LoVo (cell line): Measurements from ENCODE around the gene MFSD1.
A peak's percentile ranks its signal among the peaks of the same experiment; 100 is the strongest.

Source experiments
- DNase-seq: peaks from one replicate; pipeline ENCODE4 v3.0.0-alpha.2; 2016; ENCODE audit warnings: low spot score

MFSD1 gene

DNA sequence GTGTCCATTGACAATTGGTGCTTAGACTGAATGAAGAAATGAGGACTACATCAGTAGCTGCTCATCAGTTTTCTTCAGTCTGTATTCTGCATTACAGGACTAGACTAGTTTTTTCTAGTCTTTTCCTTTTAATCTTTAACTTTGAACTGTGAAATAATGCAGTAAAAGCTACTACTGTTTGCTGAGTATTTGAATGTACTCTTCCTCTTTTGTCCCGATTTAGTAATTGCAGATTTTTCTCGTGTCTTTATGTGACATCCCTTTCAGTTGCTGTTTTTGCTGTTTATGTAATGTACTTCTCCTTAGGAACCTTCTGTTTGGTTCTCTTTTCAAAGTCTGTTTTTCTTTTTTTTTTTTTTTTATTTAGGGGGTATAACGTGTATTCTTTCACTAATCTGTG, 17.4 kb downstream of the MFSD1 start:
- DNase-seq = no peak

DNA sequence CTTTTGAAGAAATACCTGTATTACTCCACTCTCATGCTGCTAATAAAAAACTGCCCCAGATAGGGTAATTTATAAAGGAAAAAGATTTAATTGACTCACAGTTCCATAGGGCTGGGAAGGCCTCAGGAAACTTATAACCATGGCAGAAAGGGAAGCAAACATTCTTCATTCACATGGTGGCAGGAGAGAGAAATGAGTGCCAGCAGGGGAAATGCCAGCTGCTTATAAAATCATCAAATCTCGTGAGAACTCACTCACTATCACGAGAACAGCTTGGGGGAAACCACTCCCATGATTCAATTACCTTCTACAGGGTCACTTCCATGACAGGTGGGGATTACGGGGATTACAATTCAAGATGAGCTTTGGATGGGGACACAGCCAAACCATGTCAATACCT, 18.7 kb downstream of the MFSD1 start:
- no peak for DNase-seq

DNA sequence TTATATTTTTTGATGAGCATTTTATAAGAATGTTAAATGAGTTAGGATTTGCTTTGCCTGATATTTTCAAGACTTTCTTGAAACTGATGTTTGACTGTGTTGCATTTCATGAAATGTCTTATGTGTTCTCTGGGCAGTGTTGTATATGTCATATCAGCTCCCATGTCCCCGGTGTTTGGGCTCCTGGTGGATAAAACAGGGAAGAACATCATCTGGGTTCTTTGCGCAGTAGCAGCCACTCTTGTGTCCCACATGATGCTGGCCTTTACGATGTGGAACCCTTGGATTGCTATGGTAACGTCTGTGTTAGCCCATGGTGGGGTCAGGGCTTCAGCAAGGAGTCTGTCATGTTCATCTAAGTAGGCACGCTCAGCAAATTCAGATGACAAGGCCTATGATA, 20.0 kb downstream of the MFSD1 start:
- DNase-seq = no peak

- DNase-seq = no peak
These were observed 21.6 kb downstream of the MFSD1 start for GRCh38 chr3:158823426-158823825.

DNA sequence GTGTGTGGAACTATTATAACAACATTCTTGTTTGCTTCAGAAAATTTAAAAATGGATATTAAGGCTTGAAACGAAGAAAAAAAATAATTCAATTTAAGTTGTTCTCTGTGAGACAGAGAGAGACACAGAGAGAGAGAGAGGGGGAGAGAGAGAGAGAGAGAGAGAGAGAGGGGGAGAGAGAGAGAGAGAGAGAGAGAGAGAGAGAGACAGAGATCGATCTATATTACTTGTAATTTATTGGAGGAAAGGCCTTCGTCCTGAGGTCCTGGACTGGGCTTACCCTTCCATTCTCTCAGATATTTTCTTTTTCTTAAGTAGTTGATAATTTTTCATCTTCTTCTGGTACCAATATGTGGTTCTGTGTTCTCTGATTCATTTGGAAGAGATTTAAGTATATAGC, 25.9 kb downstream of the MFSD1 start:
- no peak for DNase-seq

- DNase-seq = no peak
These were observed 28.5 kb downstream of the MFSD1 start for GRCh38 chr3:158830391-158830790.

DNA sequence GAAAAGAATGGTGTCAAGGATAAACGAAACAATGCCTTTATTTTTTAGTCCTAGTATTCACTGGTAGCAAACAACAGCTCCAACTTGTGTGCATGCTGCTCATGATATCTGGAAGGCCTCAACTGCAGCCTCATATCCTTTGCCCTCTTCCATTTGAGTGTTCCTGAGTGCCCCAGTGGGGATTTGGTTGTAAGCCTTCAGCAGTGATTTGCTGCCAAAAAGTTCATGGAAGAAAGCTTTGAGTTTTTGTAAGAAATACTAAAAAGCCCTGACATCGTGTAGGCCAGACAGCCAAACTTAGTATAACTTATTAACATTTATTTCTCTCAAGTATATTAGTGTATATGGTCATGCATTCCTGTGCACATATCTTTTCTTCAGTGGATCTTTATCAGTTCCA, 30.0 kb downstream of the MFSD1 start:
- no peak for DNase-seq

DNA sequence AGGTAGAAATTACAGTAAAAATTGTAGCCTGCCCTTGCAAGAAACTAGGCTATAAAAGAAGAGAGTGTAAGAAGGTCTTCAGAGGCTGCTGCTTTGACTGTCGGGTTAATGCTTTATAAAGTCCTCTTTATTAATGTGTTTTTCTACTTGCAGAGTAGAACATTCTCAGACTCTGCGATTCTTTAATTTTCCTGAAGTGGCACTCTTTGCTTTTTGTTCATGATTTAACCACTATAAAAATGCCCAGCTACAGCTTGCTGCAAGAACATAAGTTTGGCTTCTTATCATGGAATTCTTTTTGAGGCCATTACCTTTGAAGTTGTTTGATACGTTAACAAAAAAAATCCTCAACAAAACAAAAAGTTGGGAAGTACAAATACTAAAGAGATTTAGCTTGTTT, 33.8 kb downstream of the MFSD1 start:
- DNase-seq = no peak

- no peak for DNase-seq
These were observed 34.5 kb downstream of the MFSD1 start for GRCh38 chr3:158836312-158836711.

- no peak for DNase-seq
These were observed 35.4 kb downstream of the MFSD1 start for GRCh38 chr3:158837240-158837639.

DNA sequence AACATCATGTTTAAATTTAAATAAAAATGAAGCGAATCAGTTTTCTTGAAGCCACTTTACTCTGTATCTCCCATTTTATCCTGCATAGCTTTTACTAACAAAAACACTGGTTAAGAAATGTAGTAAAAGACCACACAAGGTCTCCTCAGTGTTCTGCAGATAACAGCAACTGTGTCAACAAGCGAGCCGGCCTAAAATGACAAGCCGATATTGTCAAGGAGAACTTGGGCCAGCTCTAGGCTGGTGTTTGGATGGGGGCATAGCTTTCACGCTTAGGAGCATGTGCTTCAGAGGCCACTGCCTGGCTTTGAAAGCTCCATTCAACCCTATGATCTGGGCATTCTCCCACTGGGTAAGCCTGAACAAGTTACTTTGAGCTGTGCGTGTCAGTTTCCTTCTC, 38.1 kb downstream of the MFSD1 start:
- no peak for DNase-seq

DNA sequence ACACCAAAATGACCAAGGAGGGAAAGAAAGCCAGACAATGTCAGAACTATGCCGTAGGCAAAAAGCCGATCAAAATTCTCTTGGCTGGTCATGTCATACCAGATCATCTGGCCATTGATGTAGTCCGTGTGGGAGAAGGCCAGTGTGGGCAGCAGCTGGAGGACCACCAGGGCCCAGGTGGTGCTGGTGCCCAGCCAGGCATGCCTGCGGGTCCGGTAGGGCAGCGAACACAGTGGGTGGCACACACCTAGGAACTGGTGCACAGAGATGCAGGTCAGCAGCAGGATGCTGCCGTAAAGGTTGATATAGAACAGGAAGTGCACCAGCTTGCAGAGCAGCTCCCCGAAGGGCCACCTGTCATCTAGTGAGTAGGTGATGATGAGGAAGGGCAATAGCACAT, 39.5 kb downstream of the MFSD1 start:
- no peak for DNase-seq

DNA sequence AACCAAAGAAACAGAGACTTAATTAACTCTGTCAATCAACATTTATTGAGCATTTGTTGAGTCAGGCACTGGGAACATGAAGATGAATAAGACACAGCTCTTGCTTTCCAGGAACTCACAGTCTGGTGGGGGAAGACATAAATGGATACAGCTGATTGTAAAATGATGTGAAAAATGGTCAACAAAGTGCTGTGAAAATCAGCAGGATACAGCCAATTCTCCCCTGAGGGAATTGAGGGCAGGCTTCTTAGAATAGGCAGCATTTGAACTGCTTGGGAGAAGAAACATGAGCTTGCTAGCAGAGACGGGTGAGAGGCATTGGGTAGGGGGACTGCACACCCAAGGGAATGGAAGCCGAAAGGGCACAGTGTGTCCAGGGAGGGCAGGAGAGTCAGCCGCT, 41.1 kb downstream of the MFSD1 start:
- DNase-seq = no peak

- DNase-seq = peak; percentile 74
These were observed 44.0 kb downstream of the MFSD1 start for GRCh38 chr3:158845765-158846350.

DNA sequence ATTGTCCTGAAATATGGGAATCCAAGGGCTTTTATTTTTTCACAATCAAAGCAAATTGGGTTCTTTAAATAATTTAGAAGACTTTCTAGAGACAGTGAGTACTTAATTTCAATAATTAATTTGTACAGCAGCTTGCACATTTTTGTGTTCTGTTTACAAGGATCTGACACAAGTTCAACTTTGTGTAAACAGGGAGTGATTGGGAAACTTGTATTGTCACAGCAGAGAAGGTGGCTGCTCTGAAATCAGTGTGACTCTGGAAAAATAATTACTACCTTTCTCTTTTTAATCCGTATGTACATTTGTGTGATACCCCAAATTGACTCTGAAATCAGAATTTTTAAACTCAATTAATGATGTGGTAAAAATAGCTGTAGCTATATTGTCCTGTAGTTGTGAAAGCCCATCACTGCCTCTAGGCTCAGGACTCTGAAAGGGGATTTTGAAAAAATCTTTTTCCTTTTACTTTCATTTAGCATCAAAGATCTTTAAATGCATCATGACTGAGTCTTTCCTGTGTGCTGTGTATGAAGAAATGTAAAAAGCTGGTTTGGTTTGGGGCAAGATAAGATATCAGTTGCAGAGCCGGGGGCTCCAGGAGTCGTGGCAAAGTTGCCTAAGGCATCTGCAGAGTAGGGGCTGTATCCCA, 45.1 kb downstream of the MFSD1 start:
- no peak for DNase-seq

- no peak for DNase-seq
These were observed 45.6 kb downstream of the MFSD1 start for GRCh38 chr3:158847452-158847821.

DNA sequence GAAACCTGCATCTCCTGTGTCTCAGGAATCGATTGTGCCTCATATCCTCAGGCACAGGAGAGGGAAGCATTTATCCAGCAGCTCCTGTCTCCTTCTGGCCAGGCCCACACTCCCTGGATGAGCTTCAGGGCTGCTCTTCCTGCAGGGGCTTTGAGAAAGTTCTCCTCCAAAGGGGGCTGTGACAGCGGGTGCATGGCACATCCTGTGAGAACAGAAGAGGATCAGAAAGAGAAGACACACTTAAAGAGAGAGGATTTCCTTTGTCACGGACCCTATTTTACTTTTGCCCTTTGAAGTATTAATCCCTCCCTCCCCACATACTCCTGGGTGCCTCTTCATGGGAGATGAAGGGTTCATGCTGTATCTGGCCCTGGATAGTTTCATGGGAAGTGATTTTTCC, 46.0 kb downstream of the MFSD1 start:
- DNase-seq = no peak

DNA sequence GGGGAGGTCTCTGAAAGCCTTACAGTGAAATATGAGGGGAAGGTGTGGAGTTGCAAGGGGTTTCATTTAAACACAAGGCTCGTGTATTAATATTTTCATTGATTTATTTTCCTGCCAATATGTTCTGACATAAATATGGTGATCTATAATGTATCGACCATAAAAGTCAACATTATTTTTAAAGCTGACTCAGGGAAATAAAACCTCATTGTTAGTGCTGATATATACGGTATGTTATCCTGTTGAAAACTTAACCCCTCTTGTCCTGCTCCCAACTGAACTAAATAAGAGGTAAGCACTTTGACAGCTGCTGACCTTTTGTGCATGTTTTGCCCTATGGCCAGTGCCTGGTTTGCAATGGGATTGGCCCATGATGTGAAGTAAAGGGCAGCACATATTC, 47.9 kb downstream of the MFSD1 start:
- no peak for DNase-seq

GRCh38 chr3:158859362-158859761, 57.5 kb downstream of the MFSD1 start:
- no peak for DNase-seq

DNA sequence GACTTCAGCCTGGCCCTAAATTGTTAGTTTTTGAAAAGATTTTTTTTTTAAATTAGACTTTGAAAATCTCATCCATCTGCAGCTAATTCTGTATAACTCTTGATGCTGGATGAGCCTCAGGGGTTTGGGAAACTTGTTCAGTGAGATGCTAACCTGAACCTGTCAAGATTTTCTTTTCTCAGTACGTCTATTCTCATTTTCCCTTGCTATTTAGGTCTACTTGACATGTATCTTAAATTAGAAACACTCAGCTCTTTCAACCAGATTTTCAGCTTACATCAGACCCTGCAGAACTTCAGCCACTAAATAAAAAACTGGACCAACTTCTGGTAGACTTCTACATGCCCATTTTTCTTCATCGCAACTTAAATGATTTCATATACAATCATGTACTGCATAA, 61.4 kb downstream of the MFSD1 start:
- DNase-seq = no peak

DNA sequence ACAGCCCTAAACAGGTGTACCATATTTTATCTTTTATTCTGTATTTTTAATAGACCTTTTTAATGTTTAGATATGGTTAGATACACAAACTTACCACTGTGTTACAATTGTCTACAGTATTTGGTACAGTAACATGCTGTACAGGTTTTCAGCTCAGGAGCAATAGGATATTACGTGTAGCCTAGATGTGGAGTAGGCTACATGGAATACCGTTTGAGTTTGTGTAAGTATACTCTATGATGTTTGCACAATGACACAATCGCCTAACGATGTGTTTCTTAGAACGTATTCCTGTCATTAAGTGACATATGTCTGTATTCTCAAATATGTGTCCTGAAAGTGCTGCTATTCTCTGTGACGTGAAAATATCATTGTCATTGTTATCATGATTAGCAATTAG, 62.6 kb downstream of the MFSD1 start:
- no peak for DNase-seq

- DNase-seq = no peak
These were observed 73.8 kb downstream of the MFSD1 start for GRCh38 chr3:158875700-158876099.
